ENCODE results near the gene ROPN1.
A peak's percentile ranks its signal among the peaks of the same experiment; 100 is the strongest.
"Not testable (repeated sequence)": the region's sequence is repeated elsewhere in the genome, so short reads cannot be mapped to it uniquely, and the experiment has no call there.

ROPN1 gene

GRCh38 chr3:123991730-123992588 is at the start of gene ROPN1:
Gene ROPN1, minus strand, starts transcription at chr3:123992124. Its CDS starts 11,643 bp downstream, at chr3:123980481.
- not testable (repeated sequence) for DNase-seq

DNA sequence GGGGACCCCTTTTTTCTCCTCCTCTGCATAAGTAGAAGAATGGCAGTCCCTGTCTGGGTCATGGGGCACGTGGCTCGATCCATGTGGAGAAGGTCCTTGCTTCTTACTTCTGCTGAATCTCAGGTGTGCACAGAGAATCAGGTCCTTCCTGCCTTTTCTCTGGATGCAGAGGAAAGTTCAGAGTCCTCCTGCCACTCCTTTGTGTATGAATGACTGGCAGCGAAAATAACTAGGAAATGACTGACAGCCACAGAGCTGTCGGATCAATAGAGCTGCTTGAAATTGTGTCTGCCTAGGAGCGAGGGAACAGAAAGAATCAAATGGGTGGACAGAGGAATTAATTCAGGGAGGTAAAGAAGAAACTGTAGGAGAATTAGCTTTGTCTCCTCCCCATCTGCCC is 49.6 kb upstream of the ROPN1 start:
- no peak for DNase-seq

DNA sequence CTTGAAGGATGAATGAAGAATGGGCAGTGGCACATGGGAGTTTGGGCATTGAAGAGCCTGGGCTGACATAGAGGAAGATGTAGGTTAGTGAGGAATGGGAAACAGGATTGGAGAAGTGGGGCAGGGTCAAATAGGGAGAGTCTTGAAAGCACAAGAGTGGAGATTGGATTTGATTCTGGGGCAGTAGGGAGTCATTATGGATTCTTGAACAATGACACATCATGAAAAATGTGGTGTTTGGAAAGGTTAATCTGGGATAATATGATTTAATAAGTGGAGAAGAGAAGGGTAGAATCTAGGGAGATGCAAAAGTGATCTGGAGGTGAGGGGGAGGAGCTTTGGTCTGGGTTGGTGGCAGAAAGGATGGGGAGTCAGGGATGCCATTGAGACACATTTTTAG is 45.4 kb upstream of the ROPN1 start:
- no peak for DNase-seq

- not testable (repeated sequence) for DNase-seq
Measured at GRCh38 chr3:124036214-124036613, 44.3 kb upstream of the ROPN1 start.

- no peak for DNase-seq
Measured at GRCh38 chr3:124035463-124036121, 43.7 kb upstream of the ROPN1 start.

- no peak for DNase-seq
Measured at GRCh38 chr3:124034844-124035152, 42.9 kb upstream of the ROPN1 start.

DNA sequence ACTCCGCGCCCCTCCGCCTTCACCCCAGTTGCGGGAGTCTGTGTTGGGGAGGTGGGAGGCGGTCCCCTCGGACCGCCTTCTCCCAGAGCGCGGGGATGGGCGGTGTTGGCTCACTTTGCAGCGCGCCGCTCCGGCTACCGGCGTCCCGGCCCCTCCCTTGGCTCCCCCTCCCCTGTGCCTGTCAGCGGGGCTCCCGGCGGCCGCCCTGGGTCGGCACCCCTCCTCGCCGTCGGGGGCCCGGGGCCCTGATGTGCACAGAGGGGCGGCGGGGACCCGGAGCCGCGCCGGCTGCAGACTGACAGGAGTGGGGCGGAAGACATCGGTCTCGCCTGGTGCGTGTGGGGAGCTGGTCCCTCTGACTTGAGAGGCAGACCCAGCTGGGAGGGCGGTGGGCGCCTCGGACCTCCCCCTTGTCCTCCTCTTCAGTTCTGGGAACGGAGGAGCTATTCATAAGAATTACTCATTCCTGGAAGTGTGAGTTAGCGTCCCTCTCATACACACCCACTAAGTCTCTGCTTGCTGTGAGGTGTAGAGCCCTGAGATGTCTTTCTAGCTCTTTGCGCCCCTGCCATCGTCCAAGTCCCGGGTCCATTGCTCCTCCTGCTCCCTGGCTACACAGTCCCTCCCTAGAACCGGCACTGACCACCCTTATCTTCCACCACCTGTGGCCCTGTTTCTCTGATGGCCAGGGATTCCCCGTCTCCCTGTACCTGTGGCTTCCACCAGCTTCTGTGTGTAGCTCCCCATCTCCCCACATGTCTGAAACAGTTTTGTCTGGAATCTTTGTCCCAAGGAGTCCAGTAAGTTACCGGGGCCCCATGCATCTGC is 42.3 kb upstream of the ROPN1 start:
- DNase-seq: peak; percentile 51

DNA sequence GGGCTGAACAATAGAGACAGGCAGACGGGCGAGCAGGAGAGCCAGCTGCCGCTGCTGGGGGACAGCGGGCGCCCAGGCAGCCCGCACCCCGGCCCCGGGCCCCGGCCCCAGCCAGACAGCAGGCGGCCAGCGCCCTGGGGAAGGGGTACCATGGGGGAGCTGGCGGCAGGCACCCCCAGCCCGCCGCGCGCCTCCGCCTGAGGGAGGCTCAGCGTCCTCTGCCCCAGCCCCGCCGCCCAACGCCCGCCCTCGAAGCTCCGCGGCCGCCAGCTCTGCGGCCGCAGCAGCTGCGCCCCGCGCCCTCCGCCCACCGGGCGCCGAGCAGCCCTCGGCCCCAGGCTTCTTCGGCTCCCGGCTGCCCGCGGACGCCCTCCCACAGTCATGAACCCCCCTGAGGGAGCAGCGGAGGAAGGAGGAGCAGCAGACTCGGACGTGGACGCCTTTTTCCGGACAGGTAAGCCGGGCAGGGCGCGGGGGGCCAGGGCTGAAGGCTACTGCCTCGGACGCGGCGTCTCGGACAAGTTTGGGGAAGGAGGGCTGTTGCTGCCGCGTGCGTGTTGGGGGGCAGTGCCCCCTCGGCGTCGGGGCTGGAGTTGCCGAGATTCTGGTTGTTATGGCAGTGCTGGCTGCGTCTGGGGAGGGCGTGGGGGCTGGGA is 41.6 kb upstream of the ROPN1 start, which contains the start of gene KALRN:
TSS of gene KALRN (plus strand) at position 10 of the 656 bp plus-strand sequence.
- no peak for DNase-seq

GRCh38 chr3:124032881-124033359 is 41.0 kb upstream of the ROPN1 start:
- peak; percentile 94 for DNase-seq

DNA sequence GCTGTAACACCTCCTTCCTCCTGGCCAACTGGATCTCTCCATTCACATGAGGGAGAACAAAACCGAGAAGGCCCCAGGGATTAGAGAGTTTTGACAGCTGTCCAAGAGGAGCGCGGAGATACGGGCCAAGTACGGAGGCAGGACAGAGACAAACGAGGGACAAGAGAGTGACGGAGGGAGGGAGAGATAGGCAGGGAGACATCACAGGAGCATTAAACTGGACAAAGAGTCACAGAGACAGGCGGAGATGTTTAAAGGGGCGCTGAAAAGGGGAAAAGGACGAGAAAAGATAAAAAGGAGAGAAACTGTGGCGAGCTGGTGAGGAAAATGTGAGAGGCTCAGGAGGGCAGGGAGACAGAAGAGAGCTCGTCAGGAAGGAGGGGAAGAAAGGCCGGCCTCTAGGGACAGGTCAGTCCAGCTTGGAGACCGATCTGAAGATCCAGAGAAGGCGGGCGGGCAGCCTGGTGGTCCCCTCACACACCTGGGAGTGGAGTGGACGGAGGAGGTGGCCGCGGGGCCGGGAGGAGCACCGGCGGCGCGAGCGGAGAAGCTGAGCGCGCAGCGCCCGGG is 40.5 kb upstream of the ROPN1 start:
- peak; percentile 95 for DNase-seq

GRCh38 chr3:124026516-124026915 is 34.6 kb upstream of the ROPN1 start:
- DNase-seq: no peak

DNA sequence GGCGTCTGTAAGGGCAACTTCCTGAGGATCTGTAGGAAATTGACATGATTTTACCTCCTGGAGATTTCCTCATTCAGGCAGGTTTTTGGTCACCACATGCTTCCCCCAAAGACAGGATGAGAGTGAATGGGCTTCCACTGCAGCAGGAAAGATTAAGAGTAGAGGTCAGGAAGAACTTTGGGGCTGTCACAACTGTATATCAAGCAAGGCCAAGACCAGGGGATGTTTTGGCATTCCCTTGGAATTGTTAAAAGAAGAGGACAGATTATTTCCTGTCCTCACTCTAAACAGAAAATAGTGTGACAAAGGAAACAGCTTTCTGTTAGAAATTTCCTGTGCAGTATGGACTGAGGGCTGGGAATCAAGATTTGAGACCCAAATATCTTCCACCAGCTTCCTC is 31.6 kb upstream of the ROPN1 start:
- not testable (repeated sequence) for DNase-seq

DNA sequence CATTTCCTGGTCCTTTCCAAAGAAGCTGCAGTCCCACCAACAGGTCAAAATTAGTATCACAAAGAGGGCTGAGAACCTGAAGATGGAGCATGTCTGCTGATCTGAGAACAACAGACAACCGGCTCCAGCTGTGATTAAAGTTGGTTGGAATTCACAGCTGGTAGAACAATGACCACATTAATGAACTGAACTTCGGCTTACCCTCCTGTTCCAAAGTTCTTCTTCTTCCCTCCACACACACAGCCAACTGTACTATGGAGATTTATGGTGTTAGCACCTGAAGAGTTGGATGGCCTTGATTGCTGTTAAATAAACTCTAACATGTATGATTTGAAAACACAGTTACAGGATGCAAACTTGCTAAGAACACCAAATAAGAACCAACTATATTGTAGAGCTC is 27.4 kb upstream of the ROPN1 start:
- no peak for DNase-seq

GRCh38 chr3:124017502-124017901 is 25.6 kb upstream of the ROPN1 start:
- DNase-seq: not testable (repeated sequence)

GRCh38 chr3:124016483-124016882 is 24.6 kb upstream of the ROPN1 start:
- DNase-seq: peak; percentile 49

DNA sequence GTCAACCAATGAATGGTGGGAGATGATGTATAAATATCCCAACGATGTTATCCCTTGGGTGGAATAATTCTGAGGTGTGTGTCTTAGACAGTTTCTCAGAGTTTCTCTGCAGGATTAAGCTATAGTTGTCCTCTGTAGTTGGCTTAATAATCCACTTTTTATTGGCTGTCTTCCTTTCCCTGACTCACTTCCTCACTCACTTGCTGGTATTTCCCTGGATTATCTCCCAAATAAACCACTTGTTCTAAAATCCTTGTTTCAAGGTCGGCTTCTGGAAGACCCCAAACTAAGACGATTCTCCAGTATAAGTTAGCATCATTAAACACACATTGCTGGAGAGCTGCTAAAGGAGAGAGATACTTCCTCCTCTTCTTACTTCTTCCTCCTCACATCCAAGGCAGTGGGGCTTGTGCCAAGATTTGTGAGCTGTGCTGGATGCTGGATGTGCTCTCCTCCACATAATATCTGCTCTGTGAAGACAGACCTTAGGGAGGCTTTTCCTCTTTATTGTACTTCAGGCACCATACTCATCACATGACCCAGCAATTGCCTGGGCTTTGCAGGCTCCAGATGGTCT is 22.5 kb upstream of the ROPN1 start:
- DNase-seq: no peak

- not testable (repeated sequence) for DNase-seq
Measured at GRCh38 chr3:124008321-124008720, 16.4 kb upstream of the ROPN1 start.

- no peak for DNase-seq
Measured at GRCh38 chr3:124007186-124007585, 15.3 kb upstream of the ROPN1 start.

DNA sequence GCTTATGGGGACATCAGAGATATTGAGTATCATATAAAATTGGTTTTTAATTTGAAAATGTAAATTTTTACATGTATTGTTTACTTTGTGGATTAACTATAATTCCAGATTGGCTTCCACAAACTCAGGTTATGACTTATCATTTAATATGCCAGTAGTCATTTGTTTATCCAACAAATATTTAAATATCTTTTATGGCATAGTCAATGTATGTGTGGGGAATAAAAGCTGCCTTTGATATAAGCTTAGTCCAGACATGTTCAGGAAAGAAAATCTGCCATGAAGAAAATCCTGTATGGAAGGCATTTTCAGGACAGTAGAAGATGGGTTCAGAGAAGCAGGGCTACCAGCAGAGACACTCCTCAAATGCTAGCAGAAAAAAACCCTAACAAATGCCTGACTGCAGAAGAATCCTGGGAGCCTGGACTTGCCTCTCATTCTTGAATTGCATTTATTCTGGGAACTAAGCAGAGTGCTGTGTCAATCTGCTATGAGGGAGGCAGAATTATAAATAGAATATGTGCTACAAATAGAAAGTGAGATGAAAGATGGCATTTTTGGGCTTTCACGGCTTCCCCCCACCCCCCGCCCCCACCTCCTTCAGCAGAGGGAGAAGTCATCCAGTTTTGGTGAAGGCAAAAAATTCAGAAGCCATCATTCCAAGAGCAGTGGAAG is 10.6 kb upstream of the ROPN1 start:
- DNase-seq: not testable (repeated sequence)

GRCh38 chr3:124001366-124001765 is 9.4 kb upstream of the ROPN1 start:
- not testable (repeated sequence) for DNase-seq

DNA sequence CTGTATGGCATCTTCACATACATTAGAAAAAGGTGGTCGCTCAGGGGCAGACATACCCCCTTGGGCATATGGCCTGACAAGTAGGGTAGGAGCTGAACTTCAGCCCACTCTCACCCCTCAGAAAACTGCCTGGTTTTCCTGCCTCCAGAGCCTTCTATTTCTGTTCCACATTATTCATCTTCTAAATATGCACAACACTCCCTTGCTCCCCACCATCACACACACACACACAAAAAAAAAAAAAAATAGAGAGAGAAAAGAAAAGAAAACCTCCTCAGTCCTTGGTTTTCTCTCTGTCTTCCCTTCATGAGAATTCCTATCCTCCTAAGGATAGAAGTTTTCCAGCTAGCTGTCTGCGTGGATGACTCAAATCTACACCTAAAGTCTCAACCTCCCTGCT is 5.6 kb upstream of the ROPN1 start:
- DNase-seq: no peak
